Measurements from ENCODE around the gene NCK2.
A peak's percentile ranks its signal among the peaks of the same experiment; 100 is the strongest.

Gene NCK2

DNA sequence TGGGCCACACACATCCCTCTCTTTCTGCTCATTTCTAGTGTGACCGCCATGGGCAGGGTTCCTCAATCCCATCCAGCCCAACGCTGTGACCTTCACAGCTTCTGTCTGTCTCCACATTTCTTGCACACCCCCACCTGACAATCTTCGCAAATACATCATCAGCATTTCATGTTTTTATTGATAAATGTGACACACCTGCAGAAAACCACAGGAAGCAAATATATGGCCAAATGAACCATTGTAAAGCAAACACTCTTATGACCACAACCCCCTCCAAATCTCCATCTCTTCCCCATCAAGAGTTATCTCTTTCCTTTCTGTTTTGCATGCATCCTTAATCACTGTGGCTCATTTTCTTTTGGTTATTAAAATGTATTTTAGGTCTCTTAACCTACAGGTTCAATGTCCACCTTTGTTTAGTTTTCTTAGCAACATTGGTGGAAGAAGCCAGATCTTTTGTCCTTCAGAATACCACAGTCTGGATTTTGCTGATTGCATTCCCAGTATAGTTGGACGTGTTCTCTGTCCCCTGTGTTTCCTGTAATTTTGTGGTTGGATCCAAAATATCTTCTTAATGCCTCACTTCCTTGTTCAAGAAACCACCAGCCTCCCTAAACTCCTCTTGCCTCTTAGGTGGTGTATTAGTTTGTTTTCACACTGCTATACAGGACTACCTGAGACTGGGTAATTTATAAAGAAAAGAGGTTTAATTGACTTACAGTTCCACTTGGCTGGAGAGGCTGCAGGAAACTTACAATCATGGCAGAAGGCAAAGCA, 9.8 kb upstream of the NCK2 start:
- no peak for DNase-seq (ENCODE audit: low read depth in 2 of 3, low spot score in 2 of 3)

DNA sequence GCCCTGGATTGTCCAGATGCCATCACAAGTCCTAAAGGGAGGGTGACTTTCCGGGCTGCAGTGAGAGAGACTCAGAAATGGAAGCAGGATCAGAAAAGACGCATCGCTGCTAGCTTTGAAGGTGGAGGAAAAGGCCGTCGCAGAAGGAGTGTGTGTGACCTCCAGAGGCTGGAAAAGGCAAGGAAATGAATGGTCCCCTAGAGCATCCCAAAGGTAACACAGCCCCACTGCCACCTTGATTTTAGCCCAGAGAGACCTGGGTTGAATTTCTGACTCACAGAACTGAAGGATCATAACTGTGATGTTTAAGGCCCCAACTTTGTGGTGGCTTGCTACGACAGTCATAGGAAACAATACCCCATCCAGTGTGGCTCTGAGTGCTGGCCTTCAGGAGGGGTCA, 8.6 kb upstream of the NCK2 start:
- no peak for DNase-seq (ENCODE audit: low read depth in 2 of 3, low spot score in 2 of 3)

DNA sequence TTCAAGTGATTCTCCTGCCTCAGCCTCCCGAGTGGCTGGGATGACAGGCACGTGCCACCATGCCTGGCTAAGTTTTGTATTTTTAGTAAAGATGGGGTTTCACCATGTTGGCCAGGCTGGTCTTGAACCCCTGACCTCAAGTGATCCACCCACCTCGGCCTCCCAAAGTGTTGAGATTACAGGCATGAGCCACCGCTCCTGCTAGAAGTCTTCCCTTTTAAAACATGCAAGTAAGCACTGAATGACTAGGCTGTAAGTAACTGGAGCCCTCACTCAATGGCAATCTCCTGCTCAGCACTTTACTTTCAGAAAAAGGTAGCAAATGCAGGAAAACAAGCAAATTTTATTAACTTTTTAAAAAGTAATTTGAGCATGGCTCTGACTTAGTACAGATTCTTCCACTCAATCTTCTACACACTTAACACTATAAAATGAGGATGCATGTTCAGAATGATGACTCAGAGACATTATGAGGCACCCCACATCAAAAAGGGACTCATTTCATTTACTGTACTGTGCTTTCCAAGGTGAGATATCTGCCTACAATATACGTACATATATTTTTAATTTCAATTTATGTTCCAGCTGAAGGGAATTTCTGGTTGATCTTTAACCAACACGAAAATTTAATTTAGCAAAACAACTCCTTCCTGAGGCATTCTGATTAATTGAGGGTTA, 6.6 kb upstream of the NCK2 start:
- DNase-seq (ENCODE audit: low read depth in 2 of 3, low spot score in 2 of 3) = no peak

DNA sequence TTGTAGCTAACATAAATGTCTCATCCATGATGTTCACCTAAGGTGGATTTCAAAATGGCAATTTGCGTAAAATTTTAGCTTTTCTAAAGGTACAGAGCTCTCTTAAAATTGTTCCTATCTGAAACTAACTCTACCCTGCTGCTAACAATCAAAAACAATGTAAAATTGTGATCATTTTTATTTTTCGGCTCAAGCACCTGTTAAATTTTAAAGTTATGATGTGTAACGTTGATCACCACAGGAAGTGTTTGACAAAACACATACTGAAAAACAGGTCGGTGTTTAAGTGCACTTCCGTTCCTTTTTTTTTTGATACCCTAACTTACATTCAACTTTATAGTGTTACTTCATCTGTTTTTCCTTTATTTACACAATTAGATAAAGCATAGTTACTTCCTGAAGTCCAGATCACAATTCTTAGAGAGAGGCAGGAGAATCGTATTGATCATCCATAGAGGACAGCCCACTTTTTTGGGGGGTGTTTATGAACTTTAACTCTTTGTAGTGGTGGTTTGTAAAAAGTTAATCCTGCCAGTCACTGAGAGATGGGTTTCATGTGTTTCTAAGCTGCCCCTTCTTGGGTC, 6.0 kb upstream of the NCK2 start:
- DNase-seq (ENCODE audit: low read depth in 2 of 3, low spot score in 2 of 3) = no peak

DNA sequence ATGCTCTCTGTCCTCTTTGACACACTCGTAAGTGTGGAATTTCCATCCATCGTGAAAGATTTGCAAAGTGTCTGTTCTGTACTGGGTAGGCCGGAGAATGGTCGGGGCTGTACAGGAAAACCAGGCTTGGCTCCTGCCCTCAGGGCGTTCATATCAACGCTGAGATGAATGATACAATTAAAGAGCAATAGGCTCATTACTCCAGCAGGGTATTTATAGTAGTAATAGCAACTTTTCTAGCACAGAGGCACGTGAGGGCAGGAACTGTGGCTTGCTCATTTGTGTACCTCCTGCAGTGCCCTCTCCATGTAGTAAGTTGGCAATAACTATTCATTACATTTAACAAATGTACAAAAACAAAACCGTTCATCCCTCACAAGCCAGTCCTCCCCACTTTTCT, 5.3 kb upstream of the NCK2 start:
- DNase-seq (ENCODE audit: low read depth in 2 of 3, low spot score in 2 of 3) = no peak

DNA sequence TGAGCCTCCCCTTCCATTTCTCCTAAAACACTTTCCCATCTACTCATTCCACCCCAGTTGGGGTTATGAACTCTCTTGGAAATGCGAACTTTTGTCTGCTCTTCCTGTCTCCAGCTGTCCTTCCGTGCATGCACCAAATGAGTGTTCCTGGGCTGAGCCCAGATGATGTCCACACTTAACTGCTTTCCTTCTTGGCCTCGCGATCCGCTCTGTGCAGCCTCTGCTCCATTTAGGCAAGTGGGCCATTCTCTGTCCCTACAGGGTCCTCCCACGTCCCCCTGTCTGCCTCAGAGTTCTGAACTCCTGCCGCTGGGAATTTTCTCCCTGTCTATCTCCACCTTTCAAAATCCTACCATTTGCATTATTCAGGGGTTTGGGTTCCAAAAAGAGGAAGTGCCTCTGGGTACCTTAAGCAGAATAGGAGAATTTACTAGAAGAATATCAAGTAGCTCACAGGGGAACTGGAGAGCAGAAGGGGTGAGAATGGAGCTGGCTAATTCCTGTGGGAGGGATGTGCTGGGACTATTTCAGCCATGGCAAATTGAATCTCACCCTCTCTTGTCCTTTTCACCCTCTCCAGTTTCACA, 4.7 kb upstream of the NCK2 start:
- no peak for DNase-seq (ENCODE audit: low read depth in 2 of 3, low spot score in 2 of 3)

DNA sequence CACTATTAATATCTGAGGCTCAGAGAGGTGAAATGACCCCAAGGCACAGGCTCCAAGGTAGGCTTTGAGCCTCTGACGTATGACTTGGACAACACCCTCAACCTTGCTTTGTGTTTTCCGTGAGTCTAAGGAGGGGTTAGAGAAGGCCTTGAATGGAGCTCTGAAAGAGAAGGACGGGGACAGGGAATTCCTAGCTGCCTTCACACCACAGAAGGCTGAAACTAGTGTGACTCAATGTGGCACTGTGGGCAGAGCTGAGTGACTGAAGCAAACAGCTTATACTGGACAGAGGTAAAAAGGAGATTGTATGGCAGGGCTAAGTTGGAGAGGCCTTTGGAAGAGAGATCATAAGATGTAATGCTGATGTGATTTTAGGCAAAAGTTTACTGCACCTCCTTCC, 3.5 kb upstream of the NCK2 start:
- DNase-seq (ENCODE audit: low read depth in 2 of 3, low spot score in 2 of 3) = no peak

DNA sequence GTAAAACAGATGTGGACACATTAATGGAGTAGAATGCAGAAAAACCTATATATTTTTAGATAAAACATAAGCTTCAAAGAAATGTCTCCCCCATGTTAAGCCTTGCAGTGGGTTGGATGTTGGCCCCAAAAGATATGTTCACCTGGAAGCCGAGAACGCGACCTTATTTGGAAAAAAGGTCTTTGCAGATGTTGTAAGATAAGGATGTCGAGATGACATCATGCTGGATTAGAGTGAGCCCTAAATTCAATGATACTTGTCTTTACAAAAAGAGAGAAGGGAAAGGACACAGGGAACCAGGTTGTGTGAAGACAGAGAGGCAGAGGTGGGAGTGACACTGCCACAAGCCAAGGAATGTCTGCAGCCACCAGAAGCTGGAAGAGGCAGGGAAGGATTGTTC, 3.1 kb upstream of the NCK2 start:
- DNase-seq (ENCODE audit: low read depth in 2 of 3, low spot score in 2 of 3) = no peak

DNA sequence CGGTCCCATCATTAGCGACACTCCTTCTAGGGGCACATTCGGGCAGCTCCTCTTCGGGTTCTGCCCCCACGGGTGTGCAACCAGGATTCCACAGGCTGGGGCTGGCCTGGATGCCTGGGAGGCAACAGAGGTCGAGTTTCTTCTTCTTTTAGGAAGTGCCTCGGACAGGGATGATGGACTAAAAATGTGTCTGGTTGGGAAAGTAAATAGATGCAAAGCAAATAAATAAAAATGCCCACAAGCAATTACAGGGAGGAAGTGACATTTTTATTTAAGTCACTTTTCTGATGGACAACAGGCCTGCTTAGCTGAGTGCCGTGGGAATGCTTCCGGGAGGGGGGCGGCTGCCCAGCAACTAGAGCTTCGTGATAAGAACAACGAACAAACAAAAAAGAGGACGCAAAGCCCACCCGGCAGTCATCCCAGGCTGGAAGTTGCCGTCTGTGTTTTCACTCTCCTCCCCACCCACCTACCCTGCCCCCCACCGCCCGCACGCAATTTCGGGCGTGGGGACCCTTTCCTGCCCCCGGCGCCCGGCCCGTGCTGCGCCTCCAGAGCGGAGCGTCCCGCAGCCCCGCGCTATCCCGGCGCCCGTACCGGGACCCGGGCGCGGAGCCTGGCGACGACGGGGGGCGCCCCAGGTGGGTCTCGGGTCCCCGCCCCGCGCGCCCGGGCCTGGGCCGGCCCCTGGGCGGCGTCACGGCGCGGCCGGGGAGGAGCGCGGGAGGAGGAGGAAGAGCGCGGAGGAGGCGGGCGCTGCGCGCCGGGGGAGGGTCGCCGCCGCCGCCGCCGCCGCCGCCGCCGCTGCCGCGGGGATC, 412 bp upstream of the NCK2 start:
- DNase-seq (ENCODE audit: low read depth in 2 of 3, low spot score in 2 of 3) = no peak

DNA sequence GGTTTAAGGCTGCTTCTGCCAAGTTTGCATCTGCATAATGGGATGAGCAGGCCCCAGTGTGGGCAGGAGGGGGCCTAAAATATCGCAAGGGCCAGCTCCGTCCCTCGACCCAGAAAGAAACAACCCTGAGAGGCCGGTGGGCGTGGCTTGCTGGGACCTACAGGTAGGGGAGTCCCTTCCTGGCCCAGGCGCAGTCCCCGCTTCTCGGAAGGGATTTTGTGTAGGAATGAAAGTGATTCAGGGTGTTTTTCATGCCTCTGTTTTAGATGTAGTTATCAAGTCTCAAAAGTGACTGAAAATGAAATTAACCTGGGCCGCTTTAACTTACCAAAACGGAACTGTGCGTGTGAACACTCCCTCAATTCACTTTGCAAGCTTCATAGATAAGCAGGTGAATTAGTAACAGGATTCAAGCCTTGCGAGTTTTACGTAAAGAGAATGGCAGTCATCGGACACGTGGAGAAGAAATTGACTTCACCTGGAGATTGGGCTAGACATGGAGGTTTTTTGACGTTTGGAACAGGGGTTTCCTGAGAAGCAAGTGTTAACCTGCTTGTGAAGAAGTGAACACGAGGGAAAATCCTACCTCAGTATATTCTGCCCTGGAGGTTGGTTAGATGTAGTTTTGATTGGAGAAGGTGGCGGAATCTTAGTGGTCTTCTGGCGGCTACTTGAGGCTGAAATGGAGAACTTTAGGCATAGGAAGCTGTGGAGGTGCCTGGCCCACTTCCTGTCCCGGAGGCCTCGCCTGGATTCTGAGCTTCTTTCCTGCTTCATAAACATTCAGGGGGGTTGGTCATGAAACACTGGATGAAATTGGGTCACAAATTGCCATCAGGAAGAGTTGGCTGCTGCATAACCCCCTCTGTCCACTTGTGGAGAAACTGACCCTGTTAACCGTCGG, 1.7 kb downstream of the NCK2 start:
- DNase-seq (ENCODE audit: low read depth in 2 of 3, low spot score in 2 of 3) = peak in 2 of 3 experiments; percentile 69 to 82

DNA sequence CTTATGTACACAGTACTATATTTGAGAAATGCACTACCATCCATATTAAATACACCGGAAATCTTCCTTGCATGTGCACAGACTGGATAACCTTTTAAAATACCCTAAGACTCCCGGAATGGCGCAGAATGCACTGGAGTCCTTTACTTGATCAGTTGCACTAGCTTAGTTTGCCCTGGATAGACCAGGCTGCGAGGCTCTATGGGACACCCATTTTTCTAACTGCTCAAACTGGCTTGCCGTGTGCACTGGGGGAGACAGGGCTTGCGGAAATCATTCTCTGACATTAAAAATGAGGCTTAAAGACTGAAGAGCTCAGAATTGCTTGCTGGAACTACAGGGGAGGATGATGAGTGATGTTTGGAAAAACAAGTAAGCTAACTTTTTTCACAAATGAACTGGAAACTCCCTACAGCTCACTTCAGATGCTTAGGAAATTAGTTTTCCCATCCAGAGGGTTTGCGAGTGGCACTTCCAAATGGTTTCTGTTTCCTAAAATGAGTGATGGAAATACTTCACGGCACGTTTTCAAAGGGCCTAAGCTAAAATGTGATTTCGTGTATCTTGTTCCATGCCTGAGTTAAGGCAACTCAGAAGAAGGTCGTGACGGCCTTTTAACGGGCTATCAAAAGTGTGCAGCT, 2.7 kb downstream of the NCK2 start:
- no peak for DNase-seq (ENCODE audit: low read depth in 2 of 3, low spot score in 2 of 3)

DNA sequence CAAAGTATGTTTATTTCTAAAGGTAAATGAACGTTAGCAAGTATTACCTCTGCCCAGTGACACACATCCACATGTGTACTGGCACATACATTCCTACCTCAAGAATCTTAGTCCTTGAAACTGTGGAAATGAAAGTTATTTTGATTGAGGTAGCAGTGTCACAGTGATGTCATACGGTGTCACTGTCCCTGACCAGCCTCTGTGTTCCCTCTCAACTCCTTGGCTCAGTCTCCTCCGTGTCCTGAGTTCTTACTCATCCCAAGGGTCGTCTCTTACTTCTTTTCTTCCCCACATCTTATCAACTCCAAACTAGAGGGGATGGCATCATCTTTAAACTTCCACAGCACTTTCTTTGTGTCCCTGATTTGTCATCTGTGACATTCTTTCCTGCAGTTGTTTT, 3.3 kb downstream of the NCK2 start:
- DNase-seq (ENCODE audit: low read depth in 2 of 3, low spot score in 2 of 3) = no peak

DNA sequence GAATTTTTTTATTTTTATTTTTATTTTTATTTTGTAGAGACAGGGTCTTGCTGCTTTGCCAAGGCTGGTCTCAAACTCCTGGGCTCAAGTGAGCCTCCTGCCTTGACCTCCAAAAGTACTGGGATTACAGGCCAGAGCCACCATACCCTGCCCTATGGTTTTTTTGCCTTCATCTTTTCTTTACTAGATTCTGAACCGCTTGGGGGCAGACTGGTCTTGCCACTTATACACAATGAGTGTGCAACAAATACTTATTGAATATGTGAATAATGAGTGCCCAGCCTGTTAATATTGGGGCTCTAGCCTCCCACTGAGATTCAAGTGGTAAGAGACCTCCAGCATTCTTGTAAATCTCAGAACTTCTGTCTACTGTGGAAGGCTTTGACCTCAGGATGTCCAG, 3.9 kb downstream of the NCK2 start:
- DNase-seq (ENCODE audit: low read depth in 2 of 3, low spot score in 2 of 3) = no peak

DNA sequence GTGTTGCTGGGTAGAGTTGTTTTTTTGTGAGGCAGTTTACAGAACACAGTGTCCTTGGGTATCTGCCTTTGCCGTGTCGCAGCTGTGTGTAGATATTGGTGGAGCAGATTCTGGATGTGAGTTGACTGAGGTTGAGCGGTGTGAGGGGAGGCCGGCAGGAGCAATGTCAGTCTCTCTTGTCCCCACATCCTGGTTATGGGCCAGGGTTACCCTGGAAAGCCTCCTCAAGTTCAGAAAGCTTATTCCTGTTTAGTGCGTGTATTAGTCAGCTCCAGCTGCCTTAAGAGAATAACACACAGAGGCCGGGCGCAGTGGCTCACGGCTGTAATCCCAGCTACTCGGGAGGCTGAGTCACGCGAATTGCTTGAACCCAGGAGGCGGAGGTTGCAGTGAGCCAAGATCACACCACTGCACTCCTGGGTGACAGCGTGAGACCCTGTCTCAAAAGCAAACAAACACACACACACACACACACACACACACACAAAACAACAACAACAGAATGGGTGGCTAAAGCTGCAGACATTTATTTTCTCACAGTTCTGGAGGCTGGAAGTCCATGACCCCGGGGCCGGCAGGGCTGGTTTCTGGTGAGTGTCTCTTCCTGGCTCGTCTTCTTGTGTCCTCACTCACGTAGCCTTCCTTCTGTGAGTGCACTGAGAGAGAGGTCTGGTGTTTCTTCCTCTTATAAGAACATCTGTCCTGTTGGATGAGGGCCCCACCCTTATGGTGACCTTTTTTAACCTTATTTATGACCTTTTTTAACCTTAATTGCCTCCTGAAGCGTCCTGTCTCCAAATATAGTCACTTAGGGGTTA, 5.1 kb downstream of the NCK2 start:
- DNase-seq (ENCODE audit: low read depth in 2 of 3, low spot score in 2 of 3) = no peak

DNA sequence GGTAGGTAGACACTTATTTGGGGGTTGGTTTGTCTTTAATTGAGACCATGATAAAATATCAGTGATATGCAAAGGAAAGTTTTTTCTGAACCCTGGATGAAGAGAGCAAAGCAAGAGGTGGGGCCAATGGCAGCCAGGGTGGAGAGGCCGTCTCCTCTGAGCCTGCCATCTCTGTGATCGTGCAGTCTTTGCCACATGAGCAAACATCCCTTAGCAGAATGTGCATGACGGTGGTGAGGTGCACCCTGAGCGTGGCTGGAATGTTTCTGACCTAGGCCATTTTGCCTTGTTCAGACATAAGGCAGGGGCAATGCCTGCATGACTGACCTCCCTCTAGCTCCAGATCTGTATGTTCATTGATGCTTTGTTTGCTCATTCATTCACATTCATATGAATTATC, 6.0 kb downstream of the NCK2 start:
- no peak for DNase-seq (ENCODE audit: low read depth in 2 of 3, low spot score in 2 of 3)

DNA sequence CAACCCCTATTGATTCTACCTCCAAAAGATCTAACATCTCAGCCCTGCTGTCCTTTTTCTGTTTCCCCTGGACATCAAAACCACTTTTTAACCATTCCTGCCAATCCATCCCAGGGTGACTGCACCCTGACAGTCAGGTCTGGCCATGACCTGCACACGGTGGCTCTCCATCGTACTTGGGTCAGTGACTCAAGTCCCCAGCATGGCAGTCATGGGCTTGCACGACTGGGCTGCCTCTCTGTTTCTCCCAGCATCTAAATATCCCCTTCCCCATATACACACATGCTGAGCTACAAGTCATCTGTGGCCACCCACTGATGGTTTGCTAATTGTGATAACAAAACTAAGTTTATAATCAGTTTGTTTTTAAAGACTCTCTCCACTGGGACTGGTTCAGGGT, 6.6 kb downstream of the NCK2 start:
- no peak for DNase-seq (ENCODE audit: low read depth in 2 of 3, low spot score in 2 of 3)

DNA sequence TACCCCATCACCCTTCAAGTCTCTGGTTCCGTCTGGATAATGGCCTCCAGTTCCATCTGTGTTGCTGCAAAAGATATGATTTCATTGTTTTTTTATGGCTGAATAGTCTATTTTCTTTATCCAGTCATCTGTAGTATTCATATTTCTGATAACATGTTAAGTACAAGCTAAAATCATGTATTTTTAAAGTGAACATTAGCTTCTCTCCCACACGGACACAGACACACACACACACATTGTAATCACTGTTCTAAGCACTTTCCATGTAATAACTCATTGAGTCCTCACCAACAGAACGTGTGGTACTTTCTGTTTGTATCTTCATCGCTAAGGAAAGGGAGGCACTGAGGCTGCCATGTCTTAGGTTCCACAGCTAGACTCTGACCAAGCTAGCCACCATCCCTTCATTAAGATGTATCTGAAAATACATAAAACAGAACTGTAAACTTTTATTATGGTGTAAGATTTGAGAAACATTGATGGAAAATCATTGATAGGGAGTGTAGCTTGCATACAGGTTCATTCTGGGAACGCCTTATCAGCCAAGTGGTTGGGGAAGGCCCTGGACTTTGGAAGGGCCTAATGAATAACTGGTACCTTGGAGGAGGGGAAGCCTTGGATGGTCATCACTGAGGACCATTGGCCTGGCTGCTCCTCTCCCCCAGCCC, 8.1 kb downstream of the NCK2 start:
- no peak for DNase-seq (ENCODE audit: low read depth in 2 of 3, low spot score in 2 of 3)

DNA sequence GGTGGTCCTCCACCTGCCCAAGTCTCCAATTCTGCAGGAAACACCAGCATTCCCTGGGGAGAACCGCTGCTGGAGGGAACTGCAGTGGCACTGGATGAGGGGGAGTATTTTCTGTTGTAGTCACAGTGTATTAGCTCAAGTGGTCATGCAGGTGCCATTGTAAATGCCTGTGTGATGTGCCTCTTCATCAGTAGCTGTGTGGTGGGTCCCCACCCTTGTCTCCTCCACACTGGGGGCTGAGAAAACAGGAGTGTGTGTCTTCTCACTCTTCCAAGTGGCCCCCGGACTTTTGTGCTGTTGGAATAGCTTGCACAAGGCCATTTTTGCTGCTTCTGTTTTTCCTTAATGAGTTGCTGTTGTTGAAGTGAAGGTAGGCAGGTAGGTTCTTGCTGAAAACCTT, 8.7 kb downstream of the NCK2 start:
- no peak for DNase-seq (ENCODE audit: low read depth in 2 of 3, low spot score in 2 of 3)

All from activated CD8-positive, alpha-beta memory T cell treated with anti-CD3 and anti-CD28 coated beads for 48 hours (primary cell).